Measurements from ENCODE around the gene SMG9. TPM values are rescaled to one million over a fixed set of nuclear protein-coding genes. Genes with fewer than 3 reads are reported as not detected.

Gene SMG9
- total RNA-seq, 1 experiment from 2014 or later = 52.2 TPM

DNA sequence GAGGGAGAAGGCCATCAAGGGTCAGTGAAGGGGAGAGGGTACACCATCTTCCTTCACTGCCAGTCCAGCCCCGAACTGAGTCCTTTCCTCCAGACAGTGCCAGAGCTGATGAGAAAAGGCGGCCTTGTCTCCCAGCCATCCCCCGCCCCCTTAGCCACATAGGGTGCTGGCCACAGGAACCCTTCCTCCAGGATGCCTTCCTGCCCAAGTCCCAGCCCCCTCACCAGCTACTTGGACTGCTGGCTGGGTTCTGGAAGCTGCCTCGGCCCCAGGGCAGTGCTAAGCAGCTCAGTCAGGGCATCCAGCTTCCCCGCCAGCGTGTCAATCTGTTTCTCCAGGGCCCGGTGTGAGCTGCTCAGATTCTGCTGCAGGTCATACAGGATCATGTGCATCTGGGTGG lies 12.6 kb upstream of the SMG9 start:
- no peak overlapping the region for H2BK120ac ChIP-seq (ENCODE audit: low read depth, low read length, poor library complexity, severe bottlenecking)
- peaks cover 2% of the 10 kb centered on the region; the same call in 1 of the 2 replicates for H3K27me3 ChIP-seq (ENCODE audit: insufficient read depth, low read length)
- no peak overlapping the region for H2BK20ac ChIP-seq (ENCODE audit: low read depth, low read length, poor library complexity, severe bottlenecking)
- H4K20me1 ChIP-seq (ENCODE audit: control insufficient read depth, insufficient read depth, insufficient read length) = no peaks in the 10 kb centered on the region
- Mint-ChIP-seq H3K36me3 (ENCODE audit: insufficient read depth in 1 of 3, low read depth in 3 of 3) (no peaks in the 10 kb centered on the region; a peak in 1 of 7 replicates), H3K4me3 (no peak overlapping the region; a peak in 1 of 5 replicates), H3K27me3 (ENCODE audit: low read depth) (peaks cover 39% of the 10 kb centered on the region), H3K9me3 (no peaks in the 10 kb centered on the region), H3K4me1 (peaks cover 12 to 17% of the 10 kb centered on the region in 2 experiments), H3K27ac (no peak overlapping the region)
- H3K79me2 ChIP-seq (ENCODE audit: insufficient read depth, low read length) = no peaks in the 10 kb centered on the region
- H3K4me1 ChIP-seq (ENCODE audit: insufficient read depth, low read length) = no peaks in the 10 kb centered on the region; the same call in 1 of the 2 replicates
- H3K4ac ChIP-seq (ENCODE audit: low read depth, low read length) = no peak overlapping the region
- no peak overlapping the region for H4K5ac ChIP-seq (ENCODE audit: insufficient read length, low read depth, low read length)
- H3K9me3 ChIP-seq (ENCODE audit: control insufficient read depth, low read depth, low read length) = no peaks in the 10 kb centered on the region
- H4K8ac ChIP-seq (replicated peaks; ENCODE audit: insufficient read length, low read depth, low read length) = no peak overlapping the region
- H3K9ac ChIP-seq (ENCODE audit: extremely low read depth, insufficient read length, low read length) = no peak overlapping the region
- no peak overlapping the region for H3K18ac ChIP-seq (ENCODE audit: insufficient read length, low read depth, low read length)
- H2BK15ac ChIP-seq (ENCODE audit: low read depth, low read length) = no peak overlapping the region
- H2AK5ac ChIP-seq (ENCODE audit: insufficient read length, low read length) = no peak overlapping the region
- no peak overlapping the region for H3K27ac ChIP-seq (ENCODE audit: insufficient read length, low read depth, low read length)
- no peak overlapping the region for H3K4me2 ChIP-seq (ENCODE audit: insufficient read depth, insufficient read length, low read length)
- H4K91ac ChIP-seq (ENCODE audit: insufficient read length, low read depth, low read length) = no peak overlapping the region
- no peak overlapping the region for H2BK12ac ChIP-seq (ENCODE audit: insufficient read length, low read depth, low read length)
- H3K23me2 ChIP-seq (ENCODE audit: insufficient read length, low read depth, low read length, poor library complexity, severe bottlenecking) = no peaks in the 10 kb centered on the region
- whole genome bisulfite sequencing (ENCODE audit: extremely low coverage, insufficient read length, low lambda C conversion rate) = no CpG with 5 or more reads among the region's 7 CpGs
- H3K56ac ChIP-seq (ENCODE audit: insufficient read length, low read depth, low read length) = no peak overlapping the region
- DNase-seq = no peak
- no peak overlapping the region for H3T11ph ChIP-seq (ENCODE audit: low read length)
- H2AFZ ChIP-seq (ENCODE audit: low read length) = no peak overlapping the region
- no peak overlapping the region for H3K23ac ChIP-seq (ENCODE audit: insufficient read length, low read depth, low read length)
- no peaks in the 10 kb centered on the region for H3K79me1 ChIP-seq (ENCODE audit: insufficient read depth, low read depth, low read length, poor library complexity, severe bottlenecking)
- no peak overlapping the region for H3K14ac ChIP-seq (ENCODE audit: insufficient read depth, low read length)
- TF ChIP-seq, protein P1, sequence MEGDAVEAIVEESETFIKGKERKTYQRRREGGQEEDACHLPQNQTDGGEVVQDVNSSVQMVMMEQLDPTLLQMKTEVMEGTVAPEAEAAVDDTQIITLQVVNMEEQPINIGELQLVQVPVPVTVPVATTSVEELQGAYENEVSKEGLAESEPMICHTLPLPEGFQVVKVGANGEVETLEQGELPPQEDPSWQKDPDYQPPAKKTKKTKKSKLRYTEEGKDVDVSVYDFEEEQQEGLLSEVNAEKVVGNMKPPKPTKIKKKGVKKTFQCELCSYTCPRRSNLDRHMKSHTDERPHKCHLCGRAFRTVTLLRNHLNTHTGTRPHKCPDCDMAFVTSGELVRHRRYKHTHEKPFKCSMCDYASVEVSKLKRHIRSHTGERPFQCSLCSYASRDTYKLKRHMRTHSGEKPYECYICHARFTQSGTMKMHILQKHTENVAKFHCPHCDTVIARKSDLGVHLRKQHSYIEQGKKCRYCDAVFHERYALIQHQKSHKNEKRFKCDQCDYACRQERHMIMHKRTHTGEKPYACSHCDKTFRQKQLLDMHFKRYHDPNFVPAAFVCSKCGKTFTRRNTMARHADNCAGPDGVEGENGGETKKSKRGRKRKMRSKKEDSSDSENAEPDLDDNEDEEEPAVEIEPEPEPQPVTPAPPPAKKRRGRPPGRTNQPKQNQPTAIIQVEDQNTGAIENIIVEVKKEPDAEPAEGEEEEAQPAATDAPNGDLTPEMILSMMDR (conservative IDR thresholded peaks at IDR 0.05) = no peak
- H2BK5ac ChIP-seq (ENCODE audit: insufficient read length, low read length) = no peak overlapping the region

Data from H9 (cell line).